HG03159 (cell line): ENCODE results near the gene THUMPD1.
"Not testable (repeated sequence)": the region's sequence is repeated elsewhere in the genome, so short reads cannot be mapped to it uniquely, and the experiment has no call there.

Experiments used
- ATAC-seq: cut with Tn5 transposase; IDR thresholded peaks from one replicate; pipeline ENCODE4 v1.9.1; 2021; ENCODE audit warnings: mild to moderate bottlenecking, moderate library complexity; ENCODE audit not compliant: unreplicated experiment

The THUMPD1 gene, protein sequence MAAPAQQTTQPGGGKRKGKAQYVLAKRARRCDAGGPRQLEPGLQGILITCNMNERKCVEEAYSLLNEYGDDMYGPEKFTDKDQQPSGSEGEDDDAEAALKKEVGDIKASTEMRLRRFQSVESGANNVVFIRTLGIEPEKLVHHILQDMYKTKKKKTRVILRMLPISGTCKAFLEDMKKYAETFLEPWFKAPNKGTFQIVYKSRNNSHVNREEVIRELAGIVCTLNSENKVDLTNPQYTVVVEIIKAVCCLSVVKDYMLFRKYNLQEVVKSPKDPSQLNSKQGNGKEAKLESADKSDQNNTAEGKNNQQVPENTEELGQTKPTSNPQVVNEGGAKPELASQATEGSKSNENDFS

DNA sequence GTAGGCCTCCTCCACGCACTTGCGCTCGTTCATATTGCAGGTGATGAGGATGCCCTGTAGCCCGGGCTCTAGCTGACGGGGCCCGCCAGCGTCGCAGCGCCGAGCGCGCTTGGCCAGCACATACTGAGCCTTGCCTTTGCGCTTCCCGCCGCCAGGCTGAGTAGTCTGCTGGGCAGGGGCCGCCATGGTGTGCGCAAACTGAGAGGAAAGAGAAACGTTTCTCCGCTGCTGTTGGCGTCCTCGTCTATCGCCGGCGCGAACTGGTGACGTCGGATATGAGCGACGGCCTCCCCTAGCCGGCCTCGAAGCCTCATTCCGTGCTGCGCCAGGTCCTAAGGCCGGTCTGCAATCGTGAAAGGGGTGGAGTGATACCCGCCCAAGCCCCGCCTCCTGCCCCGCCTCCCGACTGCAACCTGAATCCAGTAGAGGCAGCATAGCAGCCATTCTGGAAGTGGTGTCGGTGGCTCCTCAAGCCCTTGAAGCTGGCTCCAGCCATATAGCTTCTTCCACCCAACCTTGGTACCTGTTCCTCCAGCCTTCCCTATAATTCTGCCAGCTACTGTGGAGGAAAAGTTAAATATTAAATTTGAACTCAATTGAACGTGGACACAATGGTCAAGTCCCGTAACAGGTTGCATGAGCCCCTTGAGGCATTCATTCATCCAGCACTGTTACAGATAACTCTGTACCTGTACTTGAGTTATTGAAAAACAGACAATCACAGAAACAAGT is at the start of gene THUMPD1:
Gene THUMPD1, minus strand, starts transcription at position 265 of the 732 bp plus-strand sequence. Its CDS starts 79 bp downstream, at position 186.
- ATAC-seq, result peak; percentile 90

DNA sequence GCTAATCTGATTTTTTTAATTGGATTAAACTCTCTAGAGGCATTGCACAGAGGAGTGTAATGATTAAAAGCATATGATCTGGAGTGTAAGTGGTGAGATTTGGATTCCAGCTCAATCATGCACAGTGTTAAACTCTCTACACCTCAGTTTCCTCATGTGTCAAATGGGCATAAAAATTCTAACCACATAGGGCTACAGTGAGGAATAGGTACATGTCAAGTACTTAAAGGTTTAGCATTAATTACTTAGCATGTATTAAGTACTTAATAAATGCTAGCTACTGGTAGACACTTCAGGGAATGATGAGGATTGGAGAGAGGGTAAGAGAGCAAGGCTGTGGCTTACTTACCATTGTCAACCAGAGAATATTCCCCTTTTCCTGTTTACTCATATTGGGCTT is 47.5 kb upstream of the THUMPD1 start:
- ATAC-seq, result no peak

DNA sequence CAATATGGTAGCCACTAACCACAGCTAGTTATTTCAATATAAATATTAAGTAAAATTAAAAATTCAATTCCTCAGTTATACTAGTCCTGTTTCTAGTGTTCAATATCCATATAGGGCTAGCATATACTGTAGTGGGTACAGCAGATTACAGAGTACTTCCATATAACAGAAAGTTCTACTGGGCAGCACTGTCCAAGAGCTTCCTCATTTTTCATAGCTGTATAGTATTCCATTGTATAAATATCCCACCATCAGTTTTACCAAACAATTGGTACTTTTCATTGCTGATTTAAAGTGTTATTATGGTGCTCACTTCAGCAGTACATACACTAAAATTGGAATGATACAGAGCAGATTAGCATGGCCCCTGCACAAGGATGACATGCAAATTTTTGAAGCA is 42.6 kb upstream of the THUMPD1 start:
- no peak for ATAC-seq

DNA sequence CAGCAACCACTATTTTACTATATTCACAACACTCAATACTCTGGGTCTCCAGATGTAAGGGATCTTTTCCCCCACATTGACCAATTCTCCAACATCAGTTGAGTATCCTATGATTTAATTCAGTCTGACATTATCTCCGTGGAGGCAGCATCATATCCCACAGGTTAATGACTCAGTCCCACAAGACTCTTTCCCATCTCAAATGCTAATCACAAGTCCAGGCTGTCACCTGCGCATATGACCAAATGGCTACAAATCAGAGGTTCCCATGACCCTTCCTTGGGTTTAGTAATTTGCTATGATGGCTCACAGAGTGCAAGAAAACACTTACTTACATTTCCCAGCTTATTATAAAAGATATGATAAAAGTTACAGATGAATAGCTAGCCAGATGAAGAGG is 40.9 kb upstream of the THUMPD1 start:
- no peak for ATAC-seq

DNA sequence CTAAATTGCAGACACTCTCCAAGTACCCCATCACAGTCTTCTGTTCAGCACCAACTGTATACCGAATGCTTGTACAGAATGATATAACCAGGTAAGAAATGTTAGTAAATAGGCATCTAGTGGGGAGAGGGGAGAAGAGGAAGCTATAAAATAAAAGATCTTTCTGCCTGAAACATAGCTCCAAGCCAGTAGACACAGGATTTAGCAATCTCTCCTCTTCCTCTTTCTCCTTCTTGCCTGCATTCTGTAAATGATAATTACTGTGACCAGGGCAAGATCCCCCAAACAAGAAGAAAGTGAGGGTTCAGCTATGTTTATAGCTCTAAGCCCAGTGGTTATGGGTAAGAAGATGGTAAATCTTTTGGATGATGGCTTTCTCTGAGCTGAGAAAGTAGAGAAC is 40.1 kb upstream of the THUMPD1 start:
- no peak for ATAC-seq

DNA sequence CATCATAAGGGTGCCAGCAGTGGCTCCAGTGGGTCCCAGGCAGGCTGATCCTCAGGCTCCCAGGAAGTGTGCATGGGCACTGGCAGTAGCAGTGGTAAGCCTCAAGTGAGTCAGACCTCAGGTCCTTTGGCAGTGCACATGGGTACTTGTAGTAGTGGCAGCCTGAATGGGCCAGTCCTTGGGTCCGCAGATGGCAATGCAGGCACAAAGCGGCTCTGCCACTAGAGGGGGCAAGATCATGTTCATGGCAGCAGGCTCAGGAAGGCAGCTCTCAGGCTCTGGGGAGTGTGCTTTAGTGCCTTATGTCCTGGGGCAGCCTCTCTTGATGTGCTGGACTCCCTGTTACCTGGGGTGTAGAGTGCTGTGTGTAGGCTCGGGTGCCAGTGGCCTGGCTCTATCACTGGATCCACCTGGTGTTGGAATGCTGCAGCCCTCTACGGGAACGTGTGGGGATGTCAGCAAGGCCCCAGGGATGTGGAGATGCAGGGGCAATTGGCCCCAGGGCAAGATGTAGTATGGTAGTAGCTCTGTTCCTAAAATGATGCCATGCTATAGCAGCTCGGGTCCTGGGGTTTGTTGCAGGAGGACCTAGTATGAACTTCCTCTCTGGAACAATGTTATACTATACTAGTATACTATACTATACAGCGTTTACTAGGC is 33.2 kb upstream of the THUMPD1 start:
- ATAC-seq, result no peak

DNA sequence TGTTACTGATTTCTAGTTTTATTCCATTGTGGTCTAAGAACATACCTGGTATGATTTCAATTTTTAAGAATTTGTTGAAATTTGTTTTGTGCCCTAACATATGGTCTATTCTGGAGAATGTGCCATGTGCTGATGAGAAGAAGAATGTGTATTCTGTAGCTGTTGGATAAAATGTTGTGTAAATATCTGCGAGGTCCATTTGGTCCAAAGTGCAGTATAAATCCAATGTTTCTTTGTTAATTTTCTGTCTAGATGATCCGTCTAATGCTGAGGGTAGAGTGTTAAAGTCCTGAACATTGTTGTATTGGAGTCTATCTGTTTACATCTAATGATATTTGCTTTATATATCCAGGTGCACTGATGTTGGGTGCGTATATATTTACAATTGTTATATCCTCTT is 32.1 kb upstream of the THUMPD1 start:
- no peak for ATAC-seq

DNA sequence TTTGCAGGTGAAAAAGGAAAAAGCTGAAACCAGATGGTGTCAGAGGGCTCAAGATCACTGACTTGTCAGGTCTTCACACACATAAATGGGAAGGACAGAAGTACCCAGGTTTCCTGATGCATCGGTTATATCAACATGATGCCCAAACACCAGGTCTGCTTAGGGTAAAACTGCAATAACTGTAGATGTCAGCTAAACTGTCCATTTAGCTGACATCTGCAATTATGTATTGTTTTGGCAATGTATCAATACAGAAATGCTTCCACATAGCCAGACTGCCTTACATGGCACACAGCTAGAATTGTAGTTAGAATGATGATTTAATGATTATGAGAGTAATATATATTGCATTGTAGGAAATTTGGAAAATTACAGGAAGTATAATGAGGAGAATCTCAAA is 27.2 kb upstream of the THUMPD1 start:
- ATAC-seq, result no peak

DNA sequence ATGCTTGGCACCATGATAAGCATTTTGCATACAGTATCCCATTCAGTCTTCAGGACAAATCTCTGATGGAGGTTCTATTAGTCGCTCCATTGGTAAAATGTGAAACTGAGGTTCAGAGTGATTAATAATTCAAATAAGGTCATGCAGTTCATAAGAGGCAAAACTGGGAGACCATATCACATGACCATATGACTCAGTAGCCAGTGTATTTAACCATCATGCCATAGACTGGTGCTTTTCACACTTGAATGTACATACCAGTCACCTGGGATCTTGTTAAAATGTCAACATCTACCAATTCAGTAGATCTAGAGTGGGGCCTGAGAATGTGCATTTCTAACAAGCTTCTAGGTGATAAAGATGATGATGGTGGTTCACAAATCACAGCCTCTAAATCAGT is 26.5 kb upstream of the THUMPD1 start:
- ATAC-seq, result no peak

DNA sequence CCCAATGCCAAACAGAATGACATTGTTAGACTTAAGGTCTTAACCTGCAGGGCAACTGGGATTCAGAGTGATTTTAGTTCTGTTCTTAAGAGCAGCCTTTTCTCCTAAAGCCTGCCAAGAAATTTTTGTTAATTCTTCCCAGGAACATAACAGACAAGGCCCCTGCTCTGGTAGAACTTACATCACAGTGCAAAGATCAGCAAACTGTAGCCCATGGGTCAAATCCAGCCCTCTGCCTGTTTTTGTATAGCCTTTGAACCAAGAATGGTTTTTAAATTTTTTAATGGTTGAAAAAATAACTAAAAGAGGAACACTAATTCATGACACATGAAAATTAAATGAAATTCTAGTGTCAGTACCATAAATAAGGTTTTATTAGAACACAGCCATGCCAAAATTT is 26.0 kb upstream of the THUMPD1 start:
- no peak for ATAC-seq

DNA sequence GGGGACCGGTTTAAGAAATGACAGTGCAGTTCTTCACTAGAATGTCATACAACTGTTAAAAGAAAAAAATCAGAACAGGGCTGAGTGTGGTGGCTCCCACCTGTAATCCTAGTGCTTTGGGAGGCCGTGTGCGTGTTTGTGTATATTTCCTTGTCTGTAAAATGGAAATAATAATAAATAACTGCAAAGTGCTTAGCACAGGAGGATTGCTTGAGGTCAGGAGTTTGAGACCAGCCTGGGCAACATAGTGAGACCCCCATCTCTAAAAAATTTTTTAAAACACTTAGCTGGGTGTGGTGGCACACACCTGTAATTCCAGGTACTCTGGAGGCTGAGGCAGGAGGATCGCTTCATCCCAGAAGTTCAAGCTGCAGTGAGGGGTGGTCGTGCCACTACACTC is 24.7 kb upstream of the THUMPD1 start:
- no peak for ATAC-seq

DNA sequence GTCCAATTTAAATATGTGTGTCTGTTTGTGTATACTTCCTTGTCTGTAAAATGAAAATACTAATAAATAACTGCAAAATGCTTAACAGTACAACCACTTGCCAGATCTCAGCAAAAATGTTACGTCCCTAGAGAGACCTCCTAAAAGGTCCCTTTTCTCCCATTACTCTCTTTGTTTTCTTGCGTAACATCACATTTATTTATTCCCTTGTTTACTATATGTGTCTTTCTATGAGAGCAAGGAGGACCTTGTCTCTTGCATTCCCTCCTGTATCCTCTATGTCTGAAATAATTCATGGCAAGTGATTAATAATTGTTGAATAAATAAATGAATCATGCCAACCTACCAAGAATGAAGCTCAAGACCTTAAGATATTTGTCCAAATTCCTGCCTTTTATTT is 24.1 kb upstream of the THUMPD1 start:
- ATAC-seq, result no peak

DNA sequence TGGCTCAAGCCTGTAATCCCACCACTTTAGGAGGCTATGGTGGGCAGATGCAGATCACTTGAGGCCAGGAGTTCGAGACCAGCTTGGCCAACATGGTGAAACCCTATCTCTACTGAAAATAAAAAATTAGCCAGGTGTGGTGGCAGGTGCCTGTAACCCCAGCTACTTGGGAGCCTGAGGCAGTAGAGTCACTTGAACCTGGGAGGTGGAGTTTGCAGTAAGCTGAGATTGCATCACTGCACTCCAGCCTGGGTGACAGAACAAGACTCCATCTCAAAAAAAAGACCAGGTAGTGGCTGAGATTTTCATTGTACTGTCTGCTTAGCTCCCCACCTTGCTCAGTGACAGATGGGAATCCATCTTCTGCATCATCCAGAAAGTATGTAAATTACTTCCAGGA is 22.8 kb upstream of the THUMPD1 start:
- ATAC-seq, result not testable (repeated sequence)

DNA sequence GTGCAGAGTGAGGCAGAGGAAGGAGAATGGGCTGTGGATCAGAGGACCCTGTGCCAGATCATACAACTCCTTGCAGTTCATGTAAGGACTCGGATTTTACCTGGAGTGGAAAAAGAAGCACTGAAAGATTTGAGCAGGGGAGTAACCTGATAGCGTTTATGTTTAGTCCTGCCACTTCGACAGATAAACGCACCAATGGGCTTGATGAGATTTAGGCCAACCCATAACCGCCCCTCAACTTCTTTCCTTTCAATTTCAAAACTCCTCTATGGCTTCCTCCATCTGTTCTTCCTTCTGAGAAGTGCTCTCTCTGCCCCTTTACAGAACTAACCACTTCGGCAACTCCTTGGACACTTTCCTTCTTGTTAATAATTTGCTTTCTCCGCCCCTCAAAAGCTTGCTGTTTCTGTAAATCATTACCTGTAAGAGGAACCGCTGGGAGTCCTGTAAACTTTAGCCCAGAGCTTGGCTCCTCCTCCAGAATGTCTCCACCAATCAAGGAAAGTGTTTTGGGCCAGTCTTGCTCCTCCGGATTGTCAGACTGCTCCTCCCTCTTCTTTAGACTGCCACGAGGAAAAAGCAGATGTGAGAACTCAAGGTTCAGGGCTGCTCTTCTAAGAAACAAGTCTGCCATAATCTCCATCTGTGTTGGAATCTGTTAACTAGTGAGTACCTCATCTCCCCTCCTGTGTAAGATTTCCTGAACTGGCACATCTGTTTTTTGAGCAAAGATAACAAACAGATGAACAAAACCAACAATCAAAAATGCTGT is 22.0 kb upstream of the THUMPD1 start, which contains the start of gene ACSM3:
Gene ACSM3, plus strand, starts transcription at position 554 of the 772 bp plus-strand sequence. CDS start 6,021 bp downstream, outside the sequence.
- ATAC-seq, result peak; percentile 99

DNA sequence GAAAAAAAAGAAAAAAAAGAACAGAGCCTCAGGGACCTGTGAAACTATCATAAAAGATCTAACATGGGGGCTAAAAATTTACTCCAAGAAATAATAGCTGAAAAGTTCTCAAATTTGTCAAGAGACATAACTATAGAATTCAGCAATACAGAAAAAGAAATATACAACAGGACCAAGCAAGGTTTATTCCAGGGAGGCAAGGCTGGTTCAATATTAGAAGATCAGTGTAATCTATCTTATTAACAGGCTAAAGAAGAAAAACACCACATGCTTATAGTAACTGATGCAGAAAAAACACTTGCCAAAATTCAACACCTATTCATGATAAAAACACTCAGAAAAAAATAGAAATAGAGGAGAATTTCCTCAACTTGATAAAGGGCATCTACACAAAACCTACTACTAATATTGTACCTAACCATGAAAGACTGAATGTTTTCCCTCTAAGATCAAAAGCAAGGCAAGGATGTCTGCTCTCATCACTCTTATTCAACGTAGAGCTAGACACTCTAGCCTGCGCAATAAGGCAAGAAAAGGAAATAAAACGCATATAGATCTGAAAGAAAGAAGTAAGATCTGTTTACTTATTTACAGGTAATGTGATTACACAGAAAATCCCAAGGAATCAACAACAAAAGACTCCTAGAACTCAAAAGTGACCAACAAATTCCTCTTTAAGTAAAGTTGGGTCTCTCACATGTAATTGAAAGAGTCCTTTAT is 20.9 kb upstream of the THUMPD1 start:
- ATAC-seq, result no peak

DNA sequence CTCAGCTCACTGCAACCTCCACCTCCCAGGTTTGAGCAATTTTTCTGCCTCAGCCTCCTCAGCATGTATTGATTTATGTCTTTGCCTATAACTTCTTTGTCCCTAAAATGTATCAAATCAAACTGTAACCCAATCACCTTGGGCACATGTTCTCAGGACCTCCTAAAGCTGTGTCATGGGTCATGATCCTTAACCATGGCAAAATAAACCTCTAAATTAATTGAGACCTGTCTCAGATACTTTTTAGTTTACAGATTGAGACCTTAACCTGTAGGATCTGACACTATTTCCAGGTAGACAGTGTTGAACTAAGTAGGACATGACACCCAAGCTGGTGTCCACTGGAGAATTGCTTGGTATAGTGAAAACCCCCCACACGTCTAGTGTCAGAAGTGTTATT is 19.6 kb upstream of the THUMPD1 start:
- ATAC-seq, result no peak

DNA sequence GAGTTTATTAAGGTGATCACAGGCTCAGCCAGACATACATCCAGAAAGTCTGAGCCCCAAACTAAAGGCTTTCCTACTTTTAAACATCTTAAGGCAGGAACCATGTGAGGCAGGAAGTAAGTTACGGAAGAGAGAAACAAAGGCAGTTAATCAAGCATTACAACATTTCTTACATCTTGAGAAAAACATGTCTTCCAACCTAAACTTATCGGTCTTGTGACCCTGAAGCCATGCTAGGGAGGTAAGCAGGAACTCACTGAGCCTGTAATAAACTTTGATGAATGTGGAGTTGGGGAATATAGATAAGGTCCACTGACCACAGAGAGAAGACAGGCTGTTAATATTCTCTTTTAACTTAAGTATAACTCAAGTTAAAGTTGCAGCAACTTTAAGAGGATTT is 18.7 kb upstream of the THUMPD1 start:
- ATAC-seq, result no peak

DNA sequence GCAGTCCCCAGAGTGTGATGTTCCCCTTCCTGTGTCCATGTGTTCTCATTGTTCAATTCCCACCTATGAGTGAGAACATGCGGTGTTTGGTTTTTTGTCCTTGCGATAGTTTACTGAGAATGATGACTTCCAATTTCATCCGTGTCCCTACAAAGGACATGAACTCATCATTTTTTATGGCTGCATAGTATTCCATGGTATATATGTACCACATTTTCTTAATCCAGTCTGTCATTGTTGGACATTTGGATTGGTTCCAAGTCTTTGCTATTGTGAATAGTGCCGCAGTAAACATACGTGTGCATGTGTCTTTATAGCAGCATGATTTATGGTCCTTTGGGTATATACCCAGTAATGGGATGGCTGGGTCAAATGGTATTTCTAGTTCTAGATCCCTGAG is 14.2 kb upstream of the THUMPD1 start:
- ATAC-seq, result not testable (repeated sequence)

DNA sequence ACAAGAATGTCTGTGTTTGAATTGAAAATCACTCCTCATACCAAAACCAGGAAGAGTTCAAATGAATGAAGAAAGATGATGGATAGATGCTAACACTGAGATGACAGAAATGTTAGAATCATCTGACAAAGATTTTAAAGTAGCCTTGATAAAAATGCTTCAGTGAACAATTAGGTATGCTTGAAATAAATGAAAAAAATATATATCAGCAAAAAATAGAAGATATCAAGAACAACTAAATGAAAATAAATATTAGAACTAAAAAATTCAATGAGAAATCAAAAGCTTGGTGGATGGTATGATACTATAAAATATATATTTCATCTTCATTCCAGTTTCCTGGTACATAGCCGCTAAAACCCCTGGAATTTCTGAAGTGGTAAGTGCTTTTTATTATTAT is 13.6 kb upstream of the THUMPD1 start:
- ATAC-seq, result no peak

DNA sequence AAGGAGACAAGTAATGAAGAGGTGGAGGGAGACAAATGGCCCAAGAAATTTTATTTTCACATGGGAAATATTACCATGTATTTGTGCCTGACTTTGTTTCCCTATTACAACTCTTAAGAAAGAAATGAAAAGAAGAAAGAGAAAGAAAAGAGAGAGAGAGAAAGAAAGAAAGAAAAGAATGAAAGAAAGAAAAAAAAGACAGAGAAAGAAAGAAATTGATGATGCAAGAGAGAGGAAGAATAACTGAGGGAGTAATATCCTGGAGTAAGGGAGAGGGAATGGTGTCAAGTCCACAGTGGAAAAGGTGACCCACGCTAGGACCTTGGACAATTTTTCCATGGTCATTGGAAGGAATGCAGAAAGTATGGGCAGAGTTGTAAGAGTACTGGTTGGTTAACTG is 12.1 kb upstream of the THUMPD1 start:
- ATAC-seq, result no peak
